ENCODE results near the gene HSPA6.
"Not testable (repeated sequence)": the region's sequence is repeated elsewhere in the genome, so short reads cannot be mapped to it uniquely, and the experiment has no call there.

HSPA6 gene

DNA sequence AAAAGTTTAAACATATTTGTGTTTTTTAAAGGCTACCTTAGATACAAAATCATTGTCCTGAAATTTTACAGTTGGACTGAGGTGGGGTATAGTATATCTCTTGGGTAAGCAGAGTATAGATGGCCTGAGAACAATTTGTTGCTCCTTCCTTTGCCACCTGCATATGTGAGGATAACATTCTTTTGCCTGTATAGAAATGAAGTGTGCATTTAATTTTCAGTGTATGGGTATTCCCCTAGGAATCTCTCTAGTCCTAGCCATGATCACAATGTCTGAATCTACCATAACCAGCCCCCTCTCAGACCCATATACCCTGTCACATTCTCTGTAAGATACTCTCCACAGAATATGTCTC is 21.0 kb upstream of the HSPA6 start:
- no peak for DNase-seq (ENCODE audit: low read depth in 2 of 2)

DNA sequence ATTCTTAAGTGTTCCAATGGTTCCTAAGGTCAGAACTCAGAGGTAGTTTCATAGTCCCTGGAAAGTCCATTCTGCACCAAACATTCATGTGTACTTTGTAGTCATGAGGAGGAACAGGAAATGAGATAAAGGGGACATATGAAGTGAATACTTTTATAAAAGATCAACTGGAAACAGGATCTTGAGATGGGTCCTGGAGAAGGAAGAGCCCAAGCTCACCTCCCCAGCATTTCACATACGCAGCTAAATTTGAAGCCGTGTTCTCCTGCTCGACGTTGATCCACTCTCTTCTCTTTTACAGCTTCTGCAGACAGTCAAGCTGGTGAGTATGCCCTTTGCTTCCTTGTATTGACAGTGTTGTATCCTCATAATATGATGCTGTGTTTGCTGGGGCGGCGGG is 18.7 kb upstream of the HSPA6 start:
- DNase-seq (ENCODE audit: low read depth in 2 of 2) = no peak

DNA sequence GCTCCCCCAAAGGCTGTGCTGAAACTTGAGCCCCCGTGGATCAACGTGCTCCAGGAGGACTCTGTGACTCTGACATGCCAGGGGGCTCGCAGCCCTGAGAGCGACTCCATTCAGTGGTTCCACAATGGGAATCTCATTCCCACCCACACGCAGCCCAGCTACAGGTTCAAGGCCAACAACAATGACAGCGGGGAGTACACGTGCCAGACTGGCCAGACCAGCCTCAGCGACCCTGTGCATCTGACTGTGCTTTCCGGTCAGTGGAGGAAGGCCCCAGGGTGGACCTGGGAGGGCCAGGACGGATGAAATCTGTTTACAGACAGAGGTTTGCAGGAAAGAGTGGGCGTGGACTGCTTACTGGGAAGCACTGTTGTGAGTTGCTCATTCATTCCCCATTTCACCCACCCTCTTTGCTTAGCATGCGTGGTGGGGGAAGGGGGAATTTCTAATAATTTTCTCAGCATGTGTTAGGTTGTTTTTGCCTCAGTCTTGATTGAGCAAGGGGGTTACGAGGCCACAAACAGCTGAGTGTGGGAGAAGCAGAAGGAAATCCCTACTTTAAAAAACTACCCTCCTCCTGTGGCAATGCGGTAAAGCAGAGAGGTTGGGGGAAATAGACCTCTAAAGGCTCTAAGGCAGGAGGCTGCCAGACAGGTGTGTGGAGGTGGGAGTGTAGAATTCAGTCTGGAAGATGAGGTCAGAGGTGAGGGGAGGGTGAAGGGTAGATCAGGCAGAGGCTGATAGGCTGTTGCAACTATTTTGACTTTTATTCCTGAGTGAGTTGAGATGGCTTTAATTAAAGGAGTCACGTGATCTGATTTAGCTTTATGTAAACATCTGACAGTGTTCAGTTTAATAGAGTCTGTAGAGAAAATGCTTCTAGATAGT is 17.8 kb upstream of the HSPA6 start:
- DNase-seq (ENCODE audit: low read depth in 2 of 2) = no peak

DNA sequence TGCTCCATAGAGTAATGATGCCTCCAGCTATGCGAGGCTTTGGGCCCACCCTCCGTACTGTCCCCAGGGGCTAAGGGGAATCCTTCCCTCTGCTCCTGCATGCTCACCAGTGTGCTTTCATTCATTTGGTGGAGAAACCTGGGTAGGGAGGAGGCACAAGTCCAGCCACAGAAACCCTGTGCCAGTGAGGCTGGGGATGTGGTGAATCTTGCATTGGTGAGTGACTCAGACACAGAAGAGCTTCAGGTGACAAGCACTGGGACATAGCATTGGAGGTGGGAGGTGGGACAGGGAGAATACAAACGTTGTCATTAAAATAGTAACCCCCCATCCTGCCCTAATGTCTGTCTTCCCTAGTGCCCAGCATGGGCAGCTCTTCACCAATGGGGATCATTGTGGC is 13.9 kb upstream of the HSPA6 start:
- no peak for DNase-seq (ENCODE audit: low read depth in 2 of 2)

DNA sequence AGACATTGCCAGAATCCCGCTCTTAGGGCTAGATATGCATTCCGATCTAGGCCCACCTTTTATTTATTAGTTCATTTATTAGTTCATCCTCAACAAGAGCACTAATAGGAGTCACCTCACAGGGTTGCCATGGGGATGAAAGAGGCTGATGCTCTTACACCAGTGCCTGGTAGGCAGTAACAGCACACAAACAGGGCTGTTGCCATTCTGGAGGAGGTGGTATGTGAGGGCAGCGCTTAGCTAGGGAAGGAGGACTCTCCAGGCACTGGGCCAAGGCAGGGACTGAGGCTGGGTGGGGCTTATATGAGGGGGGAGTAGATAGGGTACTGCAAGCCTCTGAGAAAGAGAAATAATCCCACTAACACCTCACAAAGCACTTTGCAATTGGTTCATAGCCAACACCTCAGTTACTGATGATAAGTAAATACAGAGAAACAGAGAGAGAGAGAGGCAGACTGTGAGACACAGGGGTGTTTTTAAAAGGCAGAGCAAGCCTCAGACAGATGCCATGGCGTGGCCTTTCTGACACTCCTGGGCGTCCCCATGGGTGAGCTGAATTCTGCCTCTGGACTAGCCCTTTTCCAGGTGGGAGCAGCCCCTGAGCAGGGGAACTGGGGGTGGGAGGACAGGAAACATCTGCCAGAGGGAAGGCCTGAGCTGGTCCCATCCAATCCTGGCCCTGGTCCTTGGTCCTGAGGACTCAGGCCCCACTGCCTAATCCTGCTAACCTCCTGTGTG is 13.2 kb upstream of the HSPA6 start:
- no peak for DNase-seq (ENCODE audit: low read depth in 2 of 2)

DNA sequence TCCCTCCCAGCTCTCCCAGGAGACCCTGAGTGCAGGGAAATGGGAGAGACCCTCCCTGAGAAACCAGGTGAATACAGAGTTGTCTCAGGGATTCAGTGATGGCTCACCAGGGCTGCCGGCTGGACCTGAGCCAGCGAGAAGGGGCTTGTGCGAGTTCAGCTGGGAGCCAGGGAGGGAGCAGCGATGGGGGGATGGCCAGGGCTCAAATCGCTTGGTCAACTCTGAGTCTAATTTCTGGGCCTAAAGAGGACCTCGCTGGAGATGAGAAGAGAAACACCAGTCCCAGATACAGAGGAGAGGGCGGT is 12.6 kb upstream of the HSPA6 start:
- no peak for DNase-seq (ENCODE audit: low read depth in 2 of 2)

DNA sequence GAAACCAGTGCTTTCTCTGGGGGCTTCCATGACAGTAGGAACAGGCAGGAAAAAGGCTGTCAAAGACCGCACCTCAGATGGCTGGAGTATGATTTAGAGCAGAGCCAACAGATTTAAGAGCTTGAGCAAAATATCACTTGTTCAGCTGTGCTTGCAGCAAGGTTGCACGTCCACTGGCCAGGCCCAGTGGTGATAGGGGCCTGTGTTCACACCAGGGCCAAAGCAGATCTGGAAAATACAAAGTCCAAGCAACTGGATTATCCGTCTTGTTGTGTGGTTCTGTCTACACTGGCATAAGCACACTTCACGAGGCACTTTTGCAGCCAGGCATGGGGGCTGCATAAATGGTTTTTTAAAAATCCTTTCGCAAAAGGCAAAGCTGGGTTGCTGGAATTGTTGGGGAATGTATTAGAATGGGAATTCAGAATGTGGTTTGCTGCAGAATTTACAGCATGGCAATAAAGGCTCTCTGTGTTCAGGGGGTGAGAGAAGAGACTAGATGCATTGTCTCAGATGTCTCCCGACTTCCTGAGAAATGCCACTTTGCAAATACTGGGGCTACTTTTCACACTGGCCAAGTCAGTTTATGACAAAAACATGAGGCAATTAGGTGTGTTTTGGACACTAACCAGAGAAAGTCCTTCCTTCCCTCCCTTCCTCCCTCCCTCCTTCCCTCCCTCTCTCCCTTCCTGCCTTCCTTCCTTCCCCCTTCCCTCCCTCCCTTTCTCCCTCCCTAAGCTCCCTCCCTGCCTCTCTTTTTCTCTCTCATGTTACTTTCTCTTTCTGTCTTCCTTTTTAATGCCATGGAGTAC is 11.5 kb upstream of the HSPA6 start:
- DNase-seq (ENCODE audit: low read depth in 2 of 2) = not testable (repeated sequence)

DNA sequence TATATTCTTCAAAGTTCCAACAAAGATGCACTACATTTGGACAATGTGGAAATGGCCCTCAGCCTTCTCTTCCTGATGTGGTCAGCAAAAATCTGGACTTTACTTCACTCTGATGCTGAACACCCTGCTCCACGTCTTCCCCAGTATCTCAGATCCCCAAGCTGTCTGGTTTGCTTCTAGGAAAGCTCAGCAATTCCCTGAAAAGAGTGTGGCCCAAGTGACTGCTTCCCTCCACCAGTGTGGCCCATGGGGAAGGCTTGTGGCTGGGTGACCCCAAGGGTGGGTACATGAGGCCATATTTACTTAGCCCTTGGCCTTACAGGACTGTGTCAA is 10.9 kb upstream of the HSPA6 start:
- not testable (repeated sequence) for DNase-seq (ENCODE audit: low read depth in 2 of 2)

DNA sequence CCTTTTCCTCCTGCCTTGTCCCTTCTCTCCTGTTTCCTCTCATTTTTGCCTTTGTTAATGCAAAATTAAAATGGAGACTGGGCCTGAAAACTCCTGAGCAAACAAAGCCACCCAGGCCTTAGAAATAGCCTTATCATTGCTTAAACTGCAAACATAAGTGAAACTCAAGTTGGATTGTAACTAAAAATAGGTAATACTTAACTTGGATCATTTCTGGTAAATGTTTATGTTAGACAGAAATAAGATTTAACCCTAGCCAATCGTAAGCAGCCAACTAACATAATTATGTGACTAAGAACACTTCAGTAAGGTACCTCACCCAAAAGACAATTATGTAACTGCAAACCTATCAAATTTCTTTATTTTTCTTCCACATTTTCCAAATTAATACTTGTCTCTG is 10.4 kb upstream of the HSPA6 start:
- not testable (repeated sequence) for DNase-seq (ENCODE audit: low read depth in 2 of 2)

DNA sequence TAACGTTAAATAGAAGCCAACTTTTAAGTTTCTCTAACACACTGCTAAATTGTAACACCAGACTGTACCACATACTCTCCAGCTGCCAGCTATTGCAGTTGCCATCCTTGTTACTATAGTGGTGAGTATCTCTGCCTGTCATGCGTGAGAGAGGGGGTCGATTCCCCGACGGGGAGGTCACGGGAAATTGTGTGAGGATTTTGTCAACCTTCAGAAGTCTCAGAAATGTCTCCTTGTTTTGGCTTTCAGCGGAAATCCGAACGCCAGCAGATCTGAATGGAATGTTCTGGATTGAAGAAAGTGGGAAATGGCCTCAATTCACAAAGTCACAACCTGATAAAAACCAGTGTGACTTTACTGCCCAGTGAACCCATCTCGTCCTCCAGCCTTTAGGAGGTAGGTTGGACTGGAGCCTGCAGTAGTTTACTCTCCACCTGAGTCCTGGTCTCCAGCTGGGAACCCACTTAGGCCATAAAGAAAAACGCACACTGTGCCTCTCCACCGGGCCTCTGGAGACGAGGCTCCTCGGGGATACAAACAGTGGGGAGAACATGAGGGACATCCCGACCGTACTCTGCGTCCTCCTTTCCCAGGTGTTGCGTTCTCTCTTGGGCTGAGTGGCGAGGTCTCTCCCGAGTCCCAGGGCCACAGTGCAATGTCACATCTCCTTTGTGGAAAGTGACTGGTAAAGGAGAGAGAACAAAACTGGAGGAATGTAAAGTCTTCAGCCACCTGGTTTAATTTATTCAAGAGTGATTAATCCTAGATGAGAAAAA is 1.1 kb upstream of the HSPA6 start:
- not testable (repeated sequence) for DNase-seq (ENCODE audit: low read depth in 2 of 2)

DNA sequence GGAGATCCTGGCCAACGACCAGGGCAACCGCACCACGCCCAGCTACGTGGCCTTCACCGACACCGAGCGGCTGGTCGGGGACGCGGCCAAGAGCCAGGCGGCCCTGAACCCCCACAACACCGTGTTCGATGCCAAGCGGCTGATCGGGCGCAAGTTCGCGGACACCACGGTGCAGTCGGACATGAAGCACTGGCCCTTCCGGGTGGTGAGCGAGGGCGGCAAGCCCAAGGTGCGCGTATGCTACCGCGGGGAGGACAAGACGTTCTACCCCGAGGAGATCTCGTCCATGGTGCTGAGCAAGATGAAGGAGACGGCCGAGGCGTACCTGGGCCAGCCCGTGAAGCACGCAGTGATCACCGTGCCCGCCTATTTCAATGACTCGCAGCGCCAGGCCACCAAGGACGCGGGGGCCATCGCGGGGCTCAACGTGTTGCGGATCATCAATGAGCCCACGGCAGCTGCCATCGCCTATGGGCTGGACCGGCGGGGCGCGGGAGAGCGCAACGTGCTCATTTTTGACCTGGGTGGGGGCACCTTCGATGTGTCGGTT is 477 bp downstream of the HSPA6 start:
- DNase-seq (ENCODE audit: low read depth in 2 of 2) = not testable (repeated sequence)

DNA sequence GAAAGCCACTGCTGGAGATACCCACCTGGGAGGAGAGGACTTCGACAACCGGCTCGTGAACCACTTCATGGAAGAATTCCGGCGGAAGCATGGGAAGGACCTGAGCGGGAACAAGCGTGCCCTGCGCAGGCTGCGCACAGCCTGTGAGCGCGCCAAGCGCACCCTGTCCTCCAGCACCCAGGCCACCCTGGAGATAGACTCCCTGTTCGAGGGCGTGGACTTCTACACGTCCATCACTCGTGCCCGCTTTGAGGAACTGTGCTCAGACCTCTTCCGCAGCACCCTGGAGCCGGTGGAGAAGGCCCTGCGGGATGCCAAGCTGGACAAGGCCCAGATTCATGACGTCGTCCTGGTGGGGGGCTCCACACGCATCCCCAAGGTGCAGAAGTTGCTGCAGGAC is 981 bp downstream of the HSPA6 start:
- not testable (repeated sequence) for DNase-seq (ENCODE audit: low read depth in 2 of 2)

DNA sequence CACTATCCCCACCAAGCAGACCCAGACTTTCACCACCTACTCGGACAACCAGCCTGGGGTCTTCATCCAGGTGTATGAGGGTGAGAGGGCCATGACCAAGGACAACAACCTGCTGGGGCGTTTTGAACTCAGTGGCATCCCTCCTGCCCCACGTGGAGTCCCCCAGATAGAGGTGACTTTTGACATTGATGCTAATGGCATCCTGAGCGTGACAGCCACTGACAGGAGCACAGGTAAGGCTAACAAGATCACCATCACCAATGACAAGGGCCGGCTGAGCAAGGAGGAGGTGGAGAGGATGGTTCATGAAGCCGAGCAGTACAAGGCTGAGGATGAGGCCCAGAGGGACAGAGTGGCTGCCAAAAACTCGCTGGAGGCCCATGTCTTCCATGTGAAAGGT is 1.6 kb downstream of the HSPA6 start:
- DNase-seq (ENCODE audit: low read depth in 2 of 2) = not testable (repeated sequence)

DNA sequence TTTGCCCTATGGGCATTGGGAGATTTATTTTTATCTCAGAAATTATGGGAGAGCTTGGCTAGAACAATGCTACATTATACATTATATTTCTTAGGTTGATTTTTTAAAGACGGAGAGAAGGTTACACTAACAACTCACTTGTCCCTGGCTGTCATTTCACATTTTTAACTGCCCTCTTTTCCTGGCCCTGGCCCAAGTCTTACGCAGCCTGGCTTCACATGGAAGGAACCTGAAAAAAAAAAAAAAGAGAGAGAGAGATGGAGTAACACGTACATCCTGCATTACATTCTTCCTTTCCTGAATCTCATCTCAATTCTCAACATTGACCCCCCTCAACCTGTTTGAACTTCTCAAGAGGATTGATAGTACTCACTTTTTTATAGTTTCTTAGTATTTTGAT is 4.2 kb downstream of the HSPA6 start:
- DNase-seq (ENCODE audit: low read depth in 2 of 2) = not testable (repeated sequence)

DNA sequence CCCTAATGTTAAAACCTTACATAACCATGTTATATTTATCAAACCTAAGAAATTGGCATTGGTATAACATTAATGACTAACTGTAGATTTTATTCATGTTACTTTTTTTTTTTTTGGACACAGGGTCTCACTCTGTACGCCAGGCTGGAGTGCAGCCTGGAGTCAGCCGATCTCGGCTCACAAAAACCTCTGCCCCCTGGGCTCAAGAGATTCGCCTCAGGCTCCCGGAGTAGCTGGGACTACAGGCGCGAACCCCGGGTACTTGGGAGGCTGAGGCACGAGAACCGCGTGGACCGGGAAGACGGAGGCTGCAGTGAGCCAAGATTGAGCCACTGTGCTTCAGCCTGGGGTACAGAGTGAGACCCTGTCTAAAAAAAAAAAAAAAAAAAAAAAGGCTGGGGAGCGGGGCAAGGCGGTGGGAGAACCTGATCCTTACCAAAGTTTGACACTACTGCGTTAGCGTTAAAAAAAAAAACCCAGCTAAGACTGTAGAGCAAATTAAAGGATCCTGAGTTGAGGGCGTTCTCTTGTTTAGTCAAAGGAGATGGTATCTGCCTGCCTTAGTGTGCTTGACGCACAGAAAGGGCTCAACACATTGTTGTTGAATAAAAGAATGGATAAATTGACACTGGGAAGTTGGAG is 5.2 kb downstream of the HSPA6 start:
- DNase-seq (ENCODE audit: low read depth in 2 of 2) = not testable (repeated sequence)

DNA sequence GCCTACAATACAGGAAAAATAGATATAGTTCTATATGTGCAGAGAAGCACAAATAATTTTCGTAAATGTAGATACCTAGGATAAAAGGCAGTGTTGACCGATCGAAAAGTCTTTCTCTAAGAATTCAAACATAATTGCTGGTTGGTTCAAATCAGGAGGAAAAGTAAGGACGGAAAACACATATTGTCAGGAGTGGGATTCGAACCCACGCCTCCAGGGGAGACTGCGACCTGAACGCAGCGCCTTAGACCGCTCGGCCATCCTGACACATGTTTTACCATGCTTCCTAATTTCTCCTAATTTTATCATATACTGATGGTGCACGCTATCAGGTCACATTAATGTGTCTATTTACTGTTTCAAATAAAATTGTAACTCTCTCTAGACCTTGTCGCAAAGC is 5.8 kb downstream of the HSPA6 start:
- not testable (repeated sequence) for DNase-seq (ENCODE audit: low read depth in 2 of 2)

DNA sequence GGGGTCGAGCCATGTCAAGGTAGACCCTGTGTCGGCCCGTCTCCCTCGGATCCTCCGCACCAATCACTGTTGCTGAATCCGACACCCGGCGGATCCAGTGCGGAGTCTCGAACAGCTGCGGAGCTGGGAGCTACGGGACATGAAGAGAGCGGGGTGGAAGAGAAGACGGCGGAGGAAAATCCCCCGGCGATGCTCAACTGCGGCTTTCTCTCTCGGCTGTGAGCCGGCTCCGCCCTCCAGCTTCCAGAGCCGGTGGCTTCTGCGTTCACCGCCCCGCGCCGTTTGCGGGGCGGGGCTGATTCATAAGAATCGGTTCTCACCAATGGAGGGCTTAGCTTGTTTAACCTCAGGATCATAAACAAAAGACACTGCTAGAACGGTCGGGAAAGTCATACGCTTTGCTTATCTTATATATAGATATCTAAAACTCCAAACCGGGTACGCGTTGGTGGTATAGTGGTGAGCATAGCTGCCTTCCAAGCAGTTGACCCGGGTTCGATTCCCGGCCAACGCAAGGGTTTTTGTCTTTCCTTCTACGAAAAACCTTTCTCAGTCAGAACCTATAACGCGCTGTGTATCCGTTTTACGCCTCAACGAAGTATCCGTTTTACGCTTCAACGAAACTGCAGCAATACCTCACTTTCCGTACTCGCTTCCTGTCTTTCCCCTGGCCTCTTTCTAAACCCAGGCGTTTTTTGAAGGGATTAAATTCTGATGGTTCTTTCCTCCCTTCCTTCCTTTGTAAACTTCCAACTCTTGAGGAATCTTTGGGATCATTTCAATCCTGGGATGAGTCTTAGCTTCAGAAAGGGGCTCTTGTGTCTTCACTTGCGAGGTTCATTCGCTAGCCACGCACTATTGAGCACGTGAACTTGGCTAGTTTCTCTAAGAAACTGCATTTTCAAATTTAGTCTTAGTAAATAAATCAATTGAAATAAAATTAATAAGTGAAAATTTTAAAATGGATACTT is 6.6 kb downstream of the HSPA6 start:
- peak; percentile 82 to 85 for DNase-seq (ENCODE audit: low read depth in 2 of 2)

DNA sequence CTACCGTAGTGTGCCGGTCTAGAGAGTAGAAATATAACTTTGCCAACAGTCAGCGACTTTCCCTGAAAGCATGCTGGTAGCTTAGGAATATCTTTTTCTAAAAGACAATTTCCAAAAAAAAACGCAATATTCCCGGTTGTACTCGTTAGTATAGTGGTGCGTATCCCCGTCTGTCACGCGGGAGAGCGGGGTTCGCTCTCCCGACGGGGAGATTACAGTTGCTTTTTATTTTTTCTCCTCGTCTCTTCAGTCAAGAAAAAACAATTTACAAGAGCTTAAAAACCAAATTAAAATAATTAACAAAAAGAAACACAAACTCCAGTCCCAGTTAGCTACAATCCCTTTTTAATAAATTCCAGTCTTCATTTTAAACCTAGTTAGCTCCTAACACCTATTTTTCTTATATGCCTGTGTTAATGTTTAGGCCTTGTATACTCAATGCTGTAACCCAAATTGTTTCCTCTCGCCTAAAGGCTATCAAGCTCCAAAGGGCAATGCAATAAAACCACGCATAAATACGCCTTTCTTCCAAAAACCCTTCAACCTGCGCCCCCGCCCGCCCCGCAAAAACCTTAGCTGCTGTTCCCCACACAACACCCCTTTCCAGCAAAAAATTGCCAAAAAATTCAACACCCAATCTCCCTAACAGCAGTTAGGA is 7.8 kb downstream of the HSPA6 start:
- DNase-seq (ENCODE audit: low read depth in 2 of 2) = no peak
